ENCODE measurements around the gene ABHD6.

DNA sequence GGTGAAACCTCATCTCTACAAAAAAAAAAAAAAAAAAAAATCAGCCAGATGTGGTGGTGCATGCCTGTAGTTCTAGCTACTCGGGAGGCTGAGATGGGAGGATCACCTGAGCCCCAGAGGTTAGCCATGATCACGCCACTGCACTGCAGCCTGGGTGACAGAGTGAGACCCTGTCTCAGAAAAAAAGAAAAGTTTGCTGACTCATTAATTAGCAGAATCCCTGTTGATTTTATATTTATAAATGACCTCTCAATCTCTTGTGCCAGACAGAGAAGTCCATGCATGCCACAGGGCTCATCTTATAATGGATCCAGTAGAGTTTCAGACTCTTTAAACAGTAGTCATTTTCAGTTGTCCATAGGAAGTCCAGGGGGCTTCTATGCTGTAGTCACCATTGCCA, 32.9 kb downstream of the ABHD6 start:
- TF ChIP-seq, protein P1, sequence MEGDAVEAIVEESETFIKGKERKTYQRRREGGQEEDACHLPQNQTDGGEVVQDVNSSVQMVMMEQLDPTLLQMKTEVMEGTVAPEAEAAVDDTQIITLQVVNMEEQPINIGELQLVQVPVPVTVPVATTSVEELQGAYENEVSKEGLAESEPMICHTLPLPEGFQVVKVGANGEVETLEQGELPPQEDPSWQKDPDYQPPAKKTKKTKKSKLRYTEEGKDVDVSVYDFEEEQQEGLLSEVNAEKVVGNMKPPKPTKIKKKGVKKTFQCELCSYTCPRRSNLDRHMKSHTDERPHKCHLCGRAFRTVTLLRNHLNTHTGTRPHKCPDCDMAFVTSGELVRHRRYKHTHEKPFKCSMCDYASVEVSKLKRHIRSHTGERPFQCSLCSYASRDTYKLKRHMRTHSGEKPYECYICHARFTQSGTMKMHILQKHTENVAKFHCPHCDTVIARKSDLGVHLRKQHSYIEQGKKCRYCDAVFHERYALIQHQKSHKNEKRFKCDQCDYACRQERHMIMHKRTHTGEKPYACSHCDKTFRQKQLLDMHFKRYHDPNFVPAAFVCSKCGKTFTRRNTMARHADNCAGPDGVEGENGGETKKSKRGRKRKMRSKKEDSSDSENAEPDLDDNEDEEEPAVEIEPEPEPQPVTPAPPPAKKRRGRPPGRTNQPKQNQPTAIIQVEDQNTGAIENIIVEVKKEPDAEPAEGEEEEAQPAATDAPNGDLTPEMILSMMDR (IDR thresholded peaks at IDR 0.05): no peak
- TF ChIP-seq POLR2A (IDR thresholded peaks at IDR 0.05): no peak
